Skin epidermis (tissue), 12 donors: Measurements from ENCODE around the gene FARP1.

ENCODE experiments used
- H3K27ac ChIP-seq, 21 experiments: fragments of 200-600 bp; sonication (generic) in 11 of 21; one replicate each; pipeline ENCODE4 v1.5.0; 2020; ENCODE audit warnings: mild to moderate bottlenecking in 3 of 21, inconsistent platforms in 2 of 21, moderate library complexity in 2 of 21
- H3K4me3 ChIP-seq, 7 experiments: fragments of 200-600 bp; sonication (generic) in 2 of 7; one replicate each; pipeline ENCODE4 v1.5.0; 2020; ENCODE audit warnings: inconsistent platforms in 2 of 7, mild to moderate bottlenecking in 2 of 7, moderate library complexity in 1 of 7

FARP1 gene

GRCh38 chr13:98192008-98192407, 49.1 kb downstream of the FARP1 start:
- no peak overlapping the region for H3K27ac ChIP-seq
- H3K4me3 ChIP-seq, result no peak overlapping the region

DNA sequence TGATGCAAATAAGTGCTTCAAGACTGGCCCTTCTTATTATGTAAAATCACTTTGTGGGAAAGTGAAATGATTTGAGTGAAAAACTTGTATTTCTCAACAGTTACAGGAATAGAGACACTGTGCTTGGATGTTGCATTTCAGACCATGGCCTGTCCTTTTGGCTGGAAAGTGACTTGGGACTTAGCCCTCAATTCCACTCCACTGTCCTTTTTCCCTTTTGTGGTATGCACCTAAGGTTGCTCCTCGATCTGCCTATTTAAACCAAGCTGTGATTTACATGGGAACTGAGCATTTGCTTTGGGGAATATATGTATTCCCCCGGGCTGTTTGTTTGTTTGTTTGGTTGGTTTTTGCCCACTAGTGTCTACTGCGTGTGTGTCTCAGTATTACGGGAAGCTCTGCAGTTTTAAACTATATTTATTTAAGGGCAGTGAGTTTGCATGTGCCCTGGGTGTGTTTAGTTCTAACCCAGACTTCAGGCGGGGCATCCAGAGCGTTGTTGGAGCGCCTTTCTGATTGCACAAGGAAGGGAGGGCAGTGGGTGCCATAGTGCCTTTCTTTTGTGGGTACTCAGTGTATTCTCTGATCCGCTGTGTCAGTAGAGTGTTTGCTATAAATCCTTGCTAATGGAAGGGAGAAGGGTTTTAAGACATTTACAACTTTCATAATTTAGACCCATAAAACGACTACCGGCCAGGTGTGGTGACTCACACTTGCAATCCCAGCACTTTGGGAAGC, 52.3 kb downstream of the FARP1 start:
- Histone ChIP-seq H3K27ac (no peak overlapping the region), H3K4me3 (no peak overlapping the region)

DNA sequence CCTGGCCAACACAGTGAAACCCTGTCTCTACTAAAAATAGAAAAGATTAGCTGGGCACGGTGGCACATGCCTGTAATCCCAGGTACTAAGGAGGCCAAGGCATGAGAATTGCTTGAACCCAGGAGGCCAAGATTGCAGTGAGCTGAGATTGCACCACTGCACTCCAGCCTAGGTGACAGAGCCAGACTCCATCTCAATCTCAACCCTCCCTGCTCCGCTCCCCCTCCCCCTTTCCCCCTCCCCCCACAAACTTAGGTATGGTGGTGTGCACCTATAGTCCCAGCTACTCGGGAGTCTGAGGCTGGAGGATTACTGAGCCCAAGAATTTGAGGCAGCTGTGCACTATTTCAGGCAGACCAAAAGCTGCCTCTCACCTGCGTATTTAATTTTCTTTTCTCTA, 55.8 kb downstream of the FARP1 start:
- Histone ChIP-seq H3K27ac (no peak overlapping the region), H3K4me3 (no peak overlapping the region)

DNA sequence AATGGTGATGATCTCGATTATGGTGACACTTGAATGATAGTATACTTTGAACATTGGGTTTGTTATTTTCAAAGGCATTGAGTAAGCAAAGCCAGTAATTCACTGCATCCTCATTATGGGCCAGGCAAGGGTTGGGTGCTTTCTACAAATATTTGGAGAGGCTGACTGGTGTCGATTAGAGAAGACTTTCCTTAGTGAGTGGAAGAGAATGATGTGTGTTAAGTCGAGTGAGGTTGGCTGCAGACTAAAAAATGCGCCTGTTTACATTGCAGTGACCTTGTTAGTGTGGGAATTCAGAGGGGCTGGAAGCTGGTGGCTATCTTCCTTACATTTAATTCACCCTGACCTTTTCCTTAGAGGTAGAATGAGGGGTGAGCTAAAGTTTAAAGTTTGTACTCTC, 56.6 kb downstream of the FARP1 start:
- H3K27ac ChIP-seq, result no peak overlapping the region
- no peak overlapping the region for H3K4me3 ChIP-seq

GRCh38 chr13:98200211-98200878, 57.5 kb downstream of the FARP1 start:
- Histone ChIP-seq H3K27ac (no peak overlapping the region), H3K4me3 (no peak overlapping the region)

DNA sequence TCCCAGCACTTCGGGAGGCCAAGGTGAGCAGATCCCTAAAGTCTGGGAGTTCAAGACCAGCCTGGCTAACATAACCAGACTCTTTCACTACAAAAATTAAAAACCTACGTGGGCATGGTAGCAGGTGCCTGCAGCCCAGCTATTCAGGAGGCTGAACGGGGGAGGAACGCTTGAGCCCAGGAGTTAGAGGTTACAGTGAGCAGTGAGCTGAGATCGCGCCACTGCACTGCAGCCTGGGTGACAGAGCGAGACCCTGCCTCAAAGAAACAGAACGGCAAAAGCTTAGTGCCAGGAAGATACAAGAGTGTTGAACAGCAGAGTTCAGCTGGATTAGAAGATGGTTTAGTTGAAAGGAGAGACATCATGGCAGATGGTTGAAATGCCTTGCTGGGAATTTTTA, 58.3 kb downstream of the FARP1 start:
- H3K4me3 ChIP-seq, result no peak overlapping the region
- H3K27ac ChIP-seq, result no peak overlapping the region

DNA sequence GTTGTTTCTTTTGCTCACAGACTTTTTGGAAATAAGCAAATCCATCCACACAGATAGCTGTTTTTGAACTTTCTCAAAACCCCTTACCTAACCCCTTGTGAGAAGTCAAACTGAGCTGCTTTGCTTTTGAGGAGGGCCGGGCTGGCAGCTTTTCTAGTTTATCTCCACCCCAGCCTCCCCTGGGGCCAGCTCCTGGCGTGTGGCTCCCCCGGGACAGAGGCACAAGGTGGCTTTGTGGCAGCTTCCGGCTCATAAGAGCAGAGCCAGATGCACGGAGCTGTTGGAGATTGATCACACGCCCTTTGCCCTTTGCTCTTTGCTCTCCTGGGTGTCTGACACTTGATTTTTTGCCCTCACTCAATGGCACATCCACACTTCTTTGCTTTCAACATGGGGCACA, 59.1 kb downstream of the FARP1 start:
- Histone ChIP-seq H3K4me3 (no peak overlapping the region), H3K27ac (no peak overlapping the region)

- Histone ChIP-seq H3K4me3 (no peak overlapping the region), H3K27ac (no peak overlapping the region)
Measured at GRCh38 chr13:98203646-98204326, 60.9 kb downstream of the FARP1 start.

- Histone ChIP-seq H3K27ac (no peak overlapping the region), H3K4me3 (no peak overlapping the region)
Measured at GRCh38 chr13:98204546-98204945, 61.7 kb downstream of the FARP1 start.

DNA sequence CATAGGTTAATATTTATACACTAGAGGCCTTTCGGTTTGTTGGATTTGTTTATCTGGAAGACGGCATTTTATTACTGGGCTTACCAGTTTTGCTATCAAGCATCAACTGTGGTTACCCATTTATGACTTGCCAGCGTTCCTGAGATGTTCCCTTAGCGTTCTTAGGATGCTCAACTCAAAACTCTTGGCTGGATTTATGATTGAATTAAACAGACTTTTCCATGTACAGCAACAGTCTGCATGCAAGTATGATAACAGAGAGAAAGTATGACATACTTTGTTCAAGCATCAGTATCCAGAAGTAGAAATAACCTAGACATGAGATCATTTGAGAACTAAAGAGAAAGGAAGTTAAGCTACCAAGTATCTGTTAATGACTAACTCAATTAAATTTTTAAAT, 64.1 kb downstream of the FARP1 start:
- no peak overlapping the region for H3K4me3 ChIP-seq
- peak overlapping the region in 2 of 21 experiments; percentile 12 to 40 for H3K27ac ChIP-seq

DNA sequence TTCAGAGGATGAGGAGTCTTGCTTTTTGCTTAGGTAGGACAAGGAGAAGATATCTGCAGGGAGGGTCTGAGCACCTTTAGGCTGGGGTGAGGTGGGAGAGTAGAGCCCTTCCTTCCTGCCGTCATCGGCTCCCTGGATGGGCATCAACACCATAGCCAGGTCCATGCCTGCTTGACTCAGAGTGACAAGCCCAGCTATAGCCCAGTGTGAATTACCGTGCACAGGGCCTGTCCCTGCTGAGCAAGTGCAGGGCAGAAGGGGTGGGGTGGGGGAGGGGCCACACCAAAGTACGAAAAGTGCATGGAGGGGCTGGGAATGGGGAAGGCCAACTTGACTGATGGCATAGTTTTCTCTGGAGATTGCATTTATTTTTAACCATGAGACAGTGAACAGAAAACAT, 64.5 kb downstream of the FARP1 start:
- Histone ChIP-seq H3K4me3 (no peak overlapping the region), H3K27ac (peak overlapping the region in 3 of 21 experiments; percentile 34 to 48 (median 40))

DNA sequence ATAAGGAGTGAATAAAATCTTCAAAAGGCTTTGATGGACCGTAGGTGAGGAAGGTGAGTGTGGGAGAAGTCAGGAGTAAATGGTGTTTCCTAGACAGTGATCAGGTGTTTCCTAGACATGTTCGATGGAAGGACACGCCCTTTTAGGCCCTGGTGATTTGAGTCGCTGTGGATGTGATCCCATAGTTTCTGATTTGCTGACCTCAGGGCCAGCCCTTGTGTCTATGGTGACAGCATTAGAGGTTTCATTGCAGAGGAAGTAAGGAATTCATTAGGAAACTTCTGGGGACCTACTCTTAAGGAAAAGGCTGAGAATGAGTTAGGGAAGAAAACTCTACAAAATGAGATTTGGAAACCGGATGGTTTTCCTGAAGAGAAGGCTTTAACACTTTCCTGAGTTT, 65.7 kb downstream of the FARP1 start:
- H3K4me3 ChIP-seq, result no peak overlapping the region
- peak overlapping the region in 1 of 21 experiments; percentile 44 for H3K27ac ChIP-seq

- no peak overlapping the region for H3K4me3 ChIP-seq
- no peak overlapping the region for H3K27ac ChIP-seq
Measured at GRCh38 chr13:98212763-98213162, 69.9 kb downstream of the FARP1 start.

DNA sequence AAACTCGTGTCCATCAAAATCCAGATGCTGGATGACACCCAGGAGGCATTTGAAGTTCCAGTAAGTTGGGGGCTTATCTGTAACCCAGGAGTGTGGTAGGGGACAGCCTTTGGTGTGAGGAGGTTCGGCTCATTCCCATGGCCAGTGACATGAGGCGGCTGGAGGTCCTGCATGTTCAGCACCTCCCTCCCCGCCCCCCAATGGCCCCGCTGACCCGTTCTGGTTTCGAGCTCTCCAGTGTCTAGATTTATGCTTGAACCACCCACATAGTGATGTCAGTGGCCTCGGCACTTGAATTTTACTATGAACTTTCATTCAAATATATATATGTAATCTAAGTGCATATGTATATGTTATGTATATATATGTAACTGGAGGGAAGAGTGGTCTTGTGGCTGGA, 70.5 kb downstream of the FARP1 start:
- H3K27ac ChIP-seq, result peak overlapping the region in 1 of 21 experiments; percentile 52
- H3K4me3 ChIP-seq, result no peak overlapping the region

GRCh38 chr13:98214008-98214643, 71.2 kb downstream of the FARP1 start:
- peak overlapping the region in 11 of 21 experiments; percentile 16 to 62 (median 35) for H3K27ac ChIP-seq
- no peak overlapping the region for H3K4me3 ChIP-seq

DNA sequence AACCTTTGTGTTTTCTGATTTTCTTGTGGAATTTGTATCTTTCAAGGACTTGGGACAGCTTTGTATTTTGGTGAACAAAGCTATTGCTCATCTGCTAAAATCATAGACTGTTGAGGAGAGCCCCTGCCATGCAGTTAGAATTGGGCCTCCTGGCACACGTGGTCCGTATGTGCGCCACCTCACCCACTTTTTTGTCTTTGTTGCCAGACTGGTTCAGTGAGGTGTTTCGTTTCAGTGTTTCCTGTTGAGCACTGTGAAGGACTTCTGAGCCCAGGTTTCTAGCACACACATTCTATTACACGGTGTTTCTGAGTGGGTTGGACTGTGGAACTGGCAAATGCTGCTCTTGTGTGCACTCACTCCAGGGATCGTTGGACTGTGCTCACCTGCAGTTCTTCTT, 71.8 kb downstream of the FARP1 start:
- H3K4me3 ChIP-seq, result no peak overlapping the region
- peak overlapping the region in 7 of 21 experiments; percentile 2 to 54 (median 31) for H3K27ac ChIP-seq

DNA sequence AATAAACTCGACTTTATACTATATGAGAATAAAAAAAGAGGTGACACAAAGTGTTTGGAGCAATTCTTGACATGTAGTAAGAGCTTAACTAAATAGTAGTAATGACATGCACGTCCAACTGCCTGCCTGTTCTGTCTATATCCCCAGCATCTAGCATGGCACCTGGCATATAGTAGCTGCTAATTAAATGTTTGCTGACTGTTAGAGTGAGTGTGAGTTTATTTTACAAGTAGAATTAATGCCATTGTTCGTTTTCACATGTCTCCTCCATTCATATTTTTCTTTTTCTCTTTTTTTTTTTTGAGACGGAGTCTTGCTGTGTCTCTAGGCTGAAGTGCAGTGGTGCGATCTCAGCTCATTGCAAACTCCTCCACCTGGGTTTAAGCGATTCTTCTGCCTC, 72.6 kb downstream of the FARP1 start:
- peak overlapping the region in 2 of 21 experiments; percentile 25 to 58 for H3K27ac ChIP-seq

GRCh38 chr13:98216135-98216565, 73.3 kb downstream of the FARP1 start:
- Histone ChIP-seq H3K27ac (peak overlapping the region in 6 of 21 experiments; percentile 6 to 58 (median 28)), H3K4me3 (no peak overlapping the region)

More for the DNA sequence above, 72.6 kb downstream of the FARP1 start:
- H3K4me3 ChIP-seq, result no peak overlapping the region

DNA sequence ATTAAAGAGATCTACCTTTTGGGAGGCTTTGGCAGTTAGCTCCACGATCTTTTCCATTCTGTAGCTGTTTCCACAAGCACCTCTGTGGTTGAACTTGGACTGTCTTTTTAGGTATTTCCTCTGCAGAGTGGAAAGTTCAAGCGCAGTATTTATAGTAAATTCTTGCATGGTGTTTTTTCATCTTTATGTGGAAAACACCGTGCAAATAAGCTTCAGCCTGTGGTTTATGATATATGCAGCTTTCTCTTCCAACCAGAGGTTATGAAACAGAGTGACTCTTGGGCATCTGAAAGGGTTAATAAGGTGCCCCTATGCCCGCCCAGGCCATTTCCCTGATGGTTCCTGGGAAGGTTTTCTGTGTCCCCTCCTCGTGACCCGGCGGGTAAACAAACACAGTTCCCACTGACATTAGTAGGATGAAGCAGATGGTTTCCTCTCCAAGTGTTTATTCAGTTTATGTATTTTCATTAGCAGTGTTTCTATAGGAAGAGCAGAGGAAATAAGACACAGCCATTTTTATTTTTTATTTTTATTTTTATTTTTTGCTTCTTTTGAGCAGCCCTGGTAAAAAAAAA, 73.9 kb downstream of the FARP1 start:
- peak overlapping the region in 4 of 21 experiments; percentile 6 to 58 (median 28) for H3K27ac ChIP-seq
- H3K4me3 ChIP-seq, result no peak overlapping the region

DNA sequence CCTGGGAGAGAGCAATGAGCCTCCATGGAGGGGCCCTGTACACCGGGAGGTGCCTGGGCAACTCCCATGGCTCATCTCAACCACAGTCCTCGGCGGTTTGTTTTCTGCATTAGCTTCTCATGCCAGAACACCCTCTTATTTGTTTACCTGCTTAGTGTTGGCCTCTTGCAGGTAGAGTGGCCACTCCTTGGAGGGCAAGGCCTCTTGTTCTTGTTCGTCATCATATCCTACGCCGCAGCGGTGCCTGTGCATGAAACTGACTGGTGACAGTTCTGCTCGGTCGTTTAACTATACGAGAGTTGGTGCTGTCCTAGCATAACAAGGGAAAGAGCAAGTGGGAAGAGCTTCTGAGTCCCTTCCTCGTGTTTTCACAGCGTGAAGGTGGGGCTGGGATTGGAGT, 74.7 kb downstream of the FARP1 start:
- Histone ChIP-seq H3K4me3 (no peak overlapping the region), H3K27ac (peak overlapping the region in 1 of 21 experiments; percentile 21)
